GM23338 (cell line): ENCODE data around the gene TMCC1. TPM values are rescaled to one million over a fixed set of nuclear protein-coding genes. Genes with fewer than 3 reads are reported as not detected.

Experiments used
- ATAC-seq: fragments of 200-7000 bp; cut with Tn5 transposase; 3 replicates; pipeline ENCODE4 v1.9.1; 2020
- DNase-seq: peaks from one replicate; pipeline ENCODE4 v3.0.0-alpha.2; 2015; ENCODE audit warnings: low spot score
- H2AFZ ChIP-seq: fragments of 200-600 bp; sonication (generic); 2 replicates; pipeline ENCODE4 v1.8.0; 2016; ENCODE audit warnings: antibody characterized with exemption, mild to moderate bottlenecking, moderate library complexity
- H3F3A ChIP-seq: fragments of 200-600 bp; sonication (generic); replicated peaks from 2 replicates; pipeline ENCODE4 v1.8.0; 2017; ENCODE audit warnings: antibody characterized with exemption, mixed run types, low read depth
- H3K27ac ChIP-seq: fragments of 200-600 bp; sonication (generic); 2 replicates; pipeline ENCODE4 v1.6.1; 2016; ENCODE audit warnings: low read depth
- H3K27me3 ChIP-seq: fragments of 200-600 bp; sonication (generic); 2 replicates; pipeline ENCODE4 v1.8.0; 2016; ENCODE audit warnings: mild to moderate bottlenecking, mixed run types, moderate library complexity; ENCODE audit not compliant: insufficient read depth
- H3K36me3 ChIP-seq: fragments of 200-600 bp; sonication (generic); 2 replicates; pipeline ENCODE4 v1.8.0; 2016; ENCODE audit warnings: mild to moderate bottlenecking; ENCODE audit not compliant: insufficient read depth
- H3K4me1 ChIP-seq: fragments of 200-600 bp; sonication (generic); 2 replicates; pipeline ENCODE4 v1.8.0; 2016; ENCODE audit warnings: mild to moderate bottlenecking, moderate library complexity; ENCODE audit not compliant: insufficient read depth
- H3K4me2 ChIP-seq: fragments of 200-600 bp; sonication (generic); 2 replicates; pipeline ENCODE4 v1.7.1; 2017; ENCODE audit warnings: mixed run types
- H3K4me3 ChIP-seq: fragments of 200-600 bp; sonication (generic); 2 replicates; pipeline ENCODE4 v1.6.1; 2016; ENCODE audit warnings: mixed run types
- H3K79me2 ChIP-seq: fragments of 200-600 bp; sonication (generic); replicated peaks from 2 replicates; pipeline ENCODE4 v1.8.0; 2017; ENCODE audit warnings: mild to moderate bottlenecking; ENCODE audit not compliant: insufficient read depth
- H3K9me2 ChIP-seq: fragments of 200-600 bp; sonication (generic); 2 replicates; pipeline ENCODE4 v1.8.0; 2017; ENCODE audit not compliant: insufficient read depth
- H4K20me1 ChIP-seq: fragments of 200-600 bp; sonication (generic); replicated peaks from 2 replicates; pipeline ENCODE4 v1.8.0; 2017; ENCODE audit warnings: mild to moderate bottlenecking; ENCODE audit not compliant: insufficient read depth
- H3K27ac Mint-ChIP-seq: 2 replicates; pipeline ENCODE4 v1.8.0; 2020; ENCODE audit warnings: inconsistent platforms, mild to moderate bottlenecking, moderate library complexity, mixed read lengths
- H3K27me3 Mint-ChIP-seq: 3 replicates; pipeline ENCODE4 v1.8.0; 2022; ENCODE audit warnings: low read depth, mild to moderate bottlenecking, moderate library complexity, mixed read lengths, inconsistent platforms; ENCODE audit not compliant: insufficient read depth, poor library complexity
- H3K36me3 Mint-ChIP-seq: 3 replicates; pipeline ENCODE4 v1.8.0; 2021; ENCODE audit warnings: low read depth, mild to moderate bottlenecking, inconsistent platforms, moderate library complexity, mixed read lengths
- H3K4me1 Mint-ChIP-seq: 3 replicates; pipeline ENCODE4 v1.8.0; 2020; ENCODE audit warnings: mild to moderate bottlenecking, inconsistent platforms, mixed read lengths
- H3K4me3 Mint-ChIP-seq: 3 replicates; pipeline ENCODE4 v1.8.0; 2021; ENCODE audit warnings: moderate library complexity, mild to moderate bottlenecking, inconsistent platforms, mixed read lengths
- H3K9me3 Mint-ChIP-seq: 3 replicates; pipeline ENCODE4 v1.8.0; 2020; ENCODE audit warnings: moderate library complexity, mild to moderate bottlenecking, inconsistent platforms, mixed read lengths
- EZH2 ChIP-seq: fragments of 200-600 bp; sonication (generic); IDR thresholded peaks from one replicate; pipeline ENCODE4 v1.8.0; 2017; ENCODE audit warnings: antibody characterized with exemption, mild to moderate bottlenecking, low read depth; ENCODE audit not compliant: unreplicated experiment
- EZH2phosphoT487 ChIP-seq: fragments of 200-600 bp; sonication (generic); IDR thresholded peaks from one replicate; pipeline ENCODE4 v1.8.1; 2018; ENCODE audit warnings: antibody characterized with exemption; ENCODE audit not compliant: unreplicated experiment
- NANOG ChIP-seq: IDR thresholded peaks from 2 replicates; pipeline ENCODE4 v1.6.1; 2016; ENCODE audit warnings: antibody characterized with exemption, borderline replicate concordance
- POLR2AphosphoS5 ChIP-seq: IDR thresholded peaks from 2 replicates; pipeline ENCODE4 v1.6.1; 2016; ENCODE audit warnings: antibody characterized with exemption, low read depth
- STAT1 ChIP-seq: IDR thresholded peaks from one replicate; pipeline ENCODE4 v1.6.1; 2016; ENCODE audit warnings: antibody characterized with exemption; ENCODE audit not compliant: unreplicated experiment
- ZNF114 ChIP-seq: fragments of 250-450 bp; sonication (Bioruptor Pico); IDR thresholded peaks from 2 replicates; pipeline ENCODE4 v1.5.0; 2020; ENCODE audit warnings: mild to moderate bottlenecking, moderate library complexity
- ZNF331 ChIP-seq: fragments of 250-450 bp; sonication (Bioruptor Pico); IDR thresholded peaks from 2 replicates; pipeline ENCODE4 v1.5.0; 2020; ENCODE audit warnings: low read depth, mild to moderate bottlenecking, moderate library complexity
- polyA plus RNA-seq: library from polyadenylated mRNA; unstranded; fragments of >200 nt; fragmentation: Nextera tagmentation; extraction: Ambion mirVana; gene quantifications from 2 replicates; pipeline ENCODE4 v1.2.1, GENCODE V29; 2016
- total RNA-seq: library from RNA; depleted of rRNA; stranded (reverse); fragments of >200 nt; shearing (Covaris generic); gene quantifications from 2 replicates; pipeline ENCODE4 v1.2.3, GENCODE V29; 2014
- TF ChIP-seq, protein P1 (sequence below): IDR thresholded peaks from one replicate; pipeline ENCODE4 v1.6.1; 2018; ENCODE audit warnings: antibody characterized with exemption; ENCODE audit not compliant: unreplicated experiment
- TF ChIP-seq, protein P2 (sequence below), 2 experiments: fragments of 200-600 bp in 1 of 2; sonication (generic) in 1 of 2; conservative IDR thresholded peaks; 2 replicates each; pipeline versions ENCODE4 v1.5.1 to v1.6.1; 2016 to 2017; ENCODE audit warnings: antibody characterized with exemption in 2 of 2, low read depth in 2 of 2, mild to moderate bottlenecking in 2 of 2, moderate library complexity in 1 of 2

TMCC1 gene
- total and polyA plus RNA-seq, 2 experiments from 2014 or later = 8.2 to 18.4 TPM

DNA sequence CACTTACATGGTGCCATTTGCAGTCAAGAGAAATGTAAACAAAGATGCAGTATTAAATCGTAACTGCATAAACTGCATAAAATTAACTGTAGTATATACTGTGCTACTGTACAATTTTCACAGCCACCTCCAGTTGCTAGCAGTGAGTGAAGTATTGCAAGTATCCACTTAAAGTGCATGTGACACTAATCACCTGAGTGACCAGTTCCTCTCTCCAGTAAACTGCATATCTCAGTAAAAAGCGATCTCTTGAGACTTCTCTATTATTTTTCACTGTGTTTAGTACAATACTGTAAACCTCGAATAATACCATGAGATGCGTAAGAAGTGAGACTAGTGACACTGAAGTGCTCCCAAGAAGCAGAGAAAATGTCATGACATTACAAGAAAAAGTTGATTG, 175.3 kb downstream of the TMCC1 start (continued):
- TF ChIP-seq, protein P1, sequence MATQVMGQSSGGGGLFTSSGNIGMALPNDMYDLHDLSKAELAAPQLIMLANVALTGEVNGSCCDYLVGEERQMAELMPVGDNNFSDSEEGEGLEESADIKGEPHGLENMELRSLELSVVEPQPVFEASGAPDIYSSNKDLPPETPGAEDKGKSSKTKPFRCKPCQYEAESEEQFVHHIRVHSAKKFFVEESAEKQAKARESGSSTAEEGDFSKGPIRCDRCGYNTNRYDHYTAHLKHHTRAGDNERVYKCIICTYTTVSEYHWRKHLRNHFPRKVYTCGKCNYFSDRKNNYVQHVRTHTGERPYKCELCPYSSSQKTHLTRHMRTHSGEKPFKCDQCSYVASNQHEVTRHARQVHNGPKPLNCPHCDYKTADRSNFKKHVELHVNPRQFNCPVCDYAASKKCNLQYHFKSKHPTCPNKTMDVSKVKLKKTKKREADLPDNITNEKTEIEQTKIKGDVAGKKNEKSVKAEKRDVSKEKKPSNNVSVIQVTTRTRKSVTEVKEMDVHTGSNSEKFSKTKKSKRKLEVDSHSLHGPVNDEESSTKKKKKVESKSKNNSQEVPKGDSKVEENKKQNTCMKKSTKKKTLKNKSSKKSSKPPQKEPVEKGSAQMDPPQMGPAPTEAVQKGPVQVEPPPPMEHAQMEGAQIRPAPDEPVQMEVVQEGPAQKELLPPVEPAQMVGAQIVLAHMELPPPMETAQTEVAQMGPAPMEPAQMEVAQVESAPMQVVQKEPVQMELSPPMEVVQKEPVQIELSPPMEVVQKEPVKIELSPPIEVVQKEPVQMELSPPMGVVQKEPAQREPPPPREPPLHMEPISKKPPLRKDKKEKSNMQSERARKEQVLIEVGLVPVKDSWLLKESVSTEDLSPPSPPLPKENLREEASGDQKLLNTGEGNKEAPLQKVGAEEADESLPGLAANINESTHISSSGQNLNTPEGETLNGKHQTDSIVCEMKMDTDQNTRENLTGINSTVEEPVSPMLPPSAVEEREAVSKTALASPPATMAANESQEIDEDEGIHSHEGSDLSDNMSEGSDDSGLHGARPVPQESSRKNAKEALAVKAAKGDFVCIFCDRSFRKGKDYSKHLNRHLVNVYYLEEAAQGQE = no peak
- TF ChIP-seq EZH2 (no peak), NANOG (no peak), ZNF114 (no peak), EZH2phosphoT487 (no peak)
- TF ChIP-seq, protein P2, sequence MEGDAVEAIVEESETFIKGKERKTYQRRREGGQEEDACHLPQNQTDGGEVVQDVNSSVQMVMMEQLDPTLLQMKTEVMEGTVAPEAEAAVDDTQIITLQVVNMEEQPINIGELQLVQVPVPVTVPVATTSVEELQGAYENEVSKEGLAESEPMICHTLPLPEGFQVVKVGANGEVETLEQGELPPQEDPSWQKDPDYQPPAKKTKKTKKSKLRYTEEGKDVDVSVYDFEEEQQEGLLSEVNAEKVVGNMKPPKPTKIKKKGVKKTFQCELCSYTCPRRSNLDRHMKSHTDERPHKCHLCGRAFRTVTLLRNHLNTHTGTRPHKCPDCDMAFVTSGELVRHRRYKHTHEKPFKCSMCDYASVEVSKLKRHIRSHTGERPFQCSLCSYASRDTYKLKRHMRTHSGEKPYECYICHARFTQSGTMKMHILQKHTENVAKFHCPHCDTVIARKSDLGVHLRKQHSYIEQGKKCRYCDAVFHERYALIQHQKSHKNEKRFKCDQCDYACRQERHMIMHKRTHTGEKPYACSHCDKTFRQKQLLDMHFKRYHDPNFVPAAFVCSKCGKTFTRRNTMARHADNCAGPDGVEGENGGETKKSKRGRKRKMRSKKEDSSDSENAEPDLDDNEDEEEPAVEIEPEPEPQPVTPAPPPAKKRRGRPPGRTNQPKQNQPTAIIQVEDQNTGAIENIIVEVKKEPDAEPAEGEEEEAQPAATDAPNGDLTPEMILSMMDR (conservative IDR thresholded peaks at IDR 0.05; ENCODE audit: low read depth in 2 of 2) = no peak

DNA sequence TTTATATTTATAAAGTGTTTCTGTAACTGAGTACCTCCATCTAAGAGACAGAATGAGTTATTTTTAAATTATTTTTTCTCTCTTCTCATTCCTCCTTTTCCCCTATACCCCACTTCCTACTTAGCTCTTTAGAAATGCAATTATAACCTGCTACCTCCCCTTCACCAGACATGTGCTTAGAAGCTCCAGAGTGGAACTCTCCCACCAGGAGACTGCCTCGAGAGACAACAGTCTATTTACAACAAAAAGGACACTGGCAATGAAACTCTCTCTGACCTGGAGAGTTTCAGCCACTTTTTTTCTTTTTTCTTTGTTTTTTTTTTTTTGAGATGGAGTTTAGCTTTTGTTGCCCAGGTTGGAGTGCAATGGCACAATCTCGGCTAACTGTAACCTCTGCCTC, 177.7 kb downstream of the TMCC1 start:
- H3K79me2 ChIP-seq = no peaks in the 10 kb centered on the region
- no peaks in the 10 kb centered on the region for H3K27me3 Mint-ChIP-seq
- peak overlapping the region; percentile 75; the same call in 1 of the 2 replicates for H3K27ac ChIP-seq
- DNase-seq = peak; percentile 23
- H3F3A ChIP-seq = no peaks in the 10 kb centered on the region
- H3K27me3 ChIP-seq = no peaks in the 10 kb centered on the region
- ATAC-seq = peak; percentile 88
- no peaks in the 10 kb centered on the region for H4K20me1 ChIP-seq
- peak overlapping the region; percentile 71 for H3K4me2 ChIP-seq
- peaks cover 50% of the 10 kb centered on the region for H3K4me1 ChIP-seq
- H3K27ac Mint-ChIP-seq = no peak overlapping the region; the same call in 1 of the 2 replicates
- no peak overlapping the region for H2AFZ ChIP-seq
- no peaks in the 10 kb centered on the region for H3K9me2 ChIP-seq
- H3K36me3 ChIP-seq = no peaks in the 10 kb centered on the region
- H3K9me3 Mint-ChIP-seq = no peaks in the 10 kb centered on the region
- H3K4me1 Mint-ChIP-seq = peaks cover 38% of the 10 kb centered on the region
- TF ChIP-seq ZNF331 = no peak
- 0 out of 3 replicates have a peak overlapping the region, but pooled peaks have one; percentile 2 for H3K4me3 Mint-ChIP-seq
- H3K36me3 Mint-ChIP-seq = no peaks in the 10 kb centered on the region
- H3K4me3 ChIP-seq = no peak overlapping the region

DNA sequence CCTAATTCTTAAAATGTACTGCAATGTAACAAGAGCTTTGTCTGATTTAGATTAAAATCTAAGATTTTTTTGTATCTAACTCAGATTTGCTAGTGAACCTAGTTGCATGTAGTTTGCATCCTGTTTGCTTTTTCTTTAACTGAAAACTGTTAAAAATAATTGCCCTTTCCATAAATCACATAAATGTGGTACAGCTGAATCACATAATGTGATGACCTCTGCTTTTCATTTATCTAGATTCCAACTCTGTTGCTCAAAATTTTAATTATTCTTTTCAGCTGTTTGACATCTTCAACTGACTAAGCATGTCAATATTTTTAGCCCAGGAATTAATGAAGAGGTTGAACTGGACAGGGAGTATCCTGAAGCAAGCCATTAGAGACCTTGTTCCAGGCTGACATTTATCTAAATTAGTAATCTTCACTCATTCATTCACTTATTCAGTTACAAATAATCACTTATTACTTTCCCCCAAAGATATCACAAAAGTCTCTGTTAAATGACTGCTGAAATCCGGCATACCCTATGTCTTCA, 185.1 kb downstream of the TMCC1 start:
- Histone ChIP-seq H3K36me3 (no peaks in the 10 kb centered on the region), H3F3A (no peaks in the 10 kb centered on the region), H4K20me1 (no peaks in the 10 kb centered on the region), H3K4me1 (no peaks in the 10 kb centered on the region), H3K4me3 (no peak overlapping the region), H3K79me2 (no peaks in the 10 kb centered on the region), H3K27me3 (no peaks in the 10 kb centered on the region), H3K27ac (no peak overlapping the region), H3K4me2 (no peak overlapping the region), H2AFZ (no peak overlapping the region), H3K9me2 (no peaks in the 10 kb centered on the region)
- ATAC-seq (no peak), DNase-seq (no peak)
- Mint-ChIP-seq H3K4me1 (no peaks in the 10 kb centered on the region; the same call in 2 of the 3 replicates), H3K27me3 (peaks cover 4% of the 10 kb centered on the region), H3K27ac (no peak overlapping the region), H3K9me3 (no peaks in the 10 kb centered on the region), H3K36me3 (no peaks in the 10 kb centered on the region), H3K4me3 (no peak overlapping the region)
- TF ChIP-seq, protein P1 = no peak
- TF ChIP-seq, protein P2 (conservative IDR thresholded peaks at IDR 0.05; ENCODE audit: low read depth in 2 of 2) = no peak
- TF ChIP-seq POLR2AphosphoS5 (no peak), EZH2 (no peak), ZNF114 (no peak), NANOG (no peak), STAT1 (no peak)
